Body of pancreas (tissue), 4 donors: ENCODE results near the gene LRRFIP2.

Experiments used
- POLR2A ChIP-seq, 3 donors: fragments of 450-650 bp; IDR thresholded peaks; one replicate each; pipeline ENCODE4 v1.6.1; 2016; ENCODE audit warnings: antibody characterized with exemption in 3 of 3, mild to moderate bottlenecking in 2 of 3
- TF ChIP-seq, protein P1 (sequence below), 7 experiments: fragments of 450-650 bp in 4 of 7; fragments of 200-600 bp in 3 of 7; sonication (generic) in 3 of 7; IDR thresholded peaks; one replicate each; pipeline ENCODE4 v1.5.1; 2016 to 2019; ENCODE audit warnings: antibody characterized with exemption in 7 of 7

DNA sequence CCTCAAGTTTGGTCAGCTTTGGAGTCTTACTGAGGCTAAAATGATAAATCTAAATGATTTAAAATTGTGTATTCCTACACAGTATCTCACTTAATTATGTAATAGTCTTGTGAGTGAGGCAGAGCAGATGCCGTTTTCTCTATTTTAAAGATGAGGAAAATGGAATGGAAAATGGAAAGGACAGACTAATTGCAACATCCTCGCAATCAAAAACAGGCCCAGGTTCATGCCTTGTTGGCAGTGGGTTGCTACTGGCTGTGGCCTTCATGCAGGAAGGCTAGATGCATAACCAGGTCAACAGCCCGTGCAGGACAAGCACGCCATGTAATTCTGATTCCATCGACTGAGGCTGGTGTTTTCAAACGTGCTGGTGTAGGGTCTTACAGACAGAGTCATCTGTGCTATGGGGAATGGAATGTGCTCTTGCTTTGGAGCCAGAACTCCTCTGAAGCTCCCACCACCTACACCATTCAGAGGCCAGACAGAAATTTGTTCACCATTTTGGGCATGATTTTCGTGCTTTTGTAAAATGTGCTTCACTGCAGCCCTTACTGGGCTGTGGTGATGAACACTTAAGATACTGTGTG, 143.2 kb downstream of the LRRFIP2 start:
- TF ChIP-seq, protein P1, sequence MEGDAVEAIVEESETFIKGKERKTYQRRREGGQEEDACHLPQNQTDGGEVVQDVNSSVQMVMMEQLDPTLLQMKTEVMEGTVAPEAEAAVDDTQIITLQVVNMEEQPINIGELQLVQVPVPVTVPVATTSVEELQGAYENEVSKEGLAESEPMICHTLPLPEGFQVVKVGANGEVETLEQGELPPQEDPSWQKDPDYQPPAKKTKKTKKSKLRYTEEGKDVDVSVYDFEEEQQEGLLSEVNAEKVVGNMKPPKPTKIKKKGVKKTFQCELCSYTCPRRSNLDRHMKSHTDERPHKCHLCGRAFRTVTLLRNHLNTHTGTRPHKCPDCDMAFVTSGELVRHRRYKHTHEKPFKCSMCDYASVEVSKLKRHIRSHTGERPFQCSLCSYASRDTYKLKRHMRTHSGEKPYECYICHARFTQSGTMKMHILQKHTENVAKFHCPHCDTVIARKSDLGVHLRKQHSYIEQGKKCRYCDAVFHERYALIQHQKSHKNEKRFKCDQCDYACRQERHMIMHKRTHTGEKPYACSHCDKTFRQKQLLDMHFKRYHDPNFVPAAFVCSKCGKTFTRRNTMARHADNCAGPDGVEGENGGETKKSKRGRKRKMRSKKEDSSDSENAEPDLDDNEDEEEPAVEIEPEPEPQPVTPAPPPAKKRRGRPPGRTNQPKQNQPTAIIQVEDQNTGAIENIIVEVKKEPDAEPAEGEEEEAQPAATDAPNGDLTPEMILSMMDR (IDR thresholded peaks at IDR 0.05), result no peak
- no peak for TF ChIP-seq POLR2A (IDR thresholded peaks at IDR 0.05)
